ENCODE data around the gene GADD45GIP1.

The GADD45GIP1 gene

GRCh38 chr19:12983091-12983490 is 26.1 kb upstream of the GADD45GIP1 start:
- TF ChIP-seq TCF12 (IDR thresholded peaks at IDR 0.05; ENCODE audit: low read depth): no peak
- no peak for TF ChIP-seq REST (IDR thresholded peaks at IDR 0.05; ENCODE audit: low read depth)
- no peak for TF ChIP-seq TEAD4 (IDR thresholded peaks at IDR 0.05)
- TF ChIP-seq EP300 (IDR thresholded peaks at IDR 0.05; ENCODE audit: borderline replicate concordance): no peak
- no peak for TF ChIP-seq RAD21 (IDR thresholded peaks at IDR 0.05; ENCODE audit: low read depth)
- TF ChIP-seq NFIC (IDR thresholded peaks at IDR 0.05): no peak
- no peak for TF ChIP-seq CREB1 (IDR thresholded peaks at IDR 0.05; ENCODE audit: low read depth)
- no peak for TF ChIP-seq FOXM1 (IDR thresholded peaks at IDR 0.05; ENCODE audit: borderline replicate concordance, low read depth)
- no peak for TF ChIP-seq EGR1 (IDR thresholded peaks at IDR 0.05)

GRCh38 chr19:12982648-12983047 is 25.6 kb upstream of the GADD45GIP1 start:
- TF ChIP-seq TAF1 (IDR thresholded peaks at IDR 0.05; ENCODE audit: low read depth) (no peak), NFIC (IDR thresholded peaks at IDR 0.05) (no peak), ZBTB7A (IDR thresholded peaks at IDR 0.05; ENCODE audit: low read depth) (no peak), USF1 (IDR thresholded peaks at IDR 0.05) (no peak), CREB1 (IDR thresholded peaks at IDR 0.05; ENCODE audit: low read depth) (no peak)

GRCh38 chr19:12979974-12980373 is 23.0 kb upstream of the GADD45GIP1 start:
- TF ChIP-seq TEAD4 (IDR thresholded peaks at IDR 0.05) (no peak), EP300 (IDR thresholded peaks at IDR 0.05; ENCODE audit: borderline replicate concordance) (no peak), TAF1 (IDR thresholded peaks at IDR 0.05; ENCODE audit: low read depth) (no peak), YY1 (IDR thresholded peaks at IDR 0.05; ENCODE audit: low read depth) (no peak), EGR1 (IDR thresholded peaks at IDR 0.05) (no peak), NFIC (IDR thresholded peaks at IDR 0.05) (no peak), CREB1 (IDR thresholded peaks at IDR 0.05; ENCODE audit: low read depth) (no peak), ZBTB7A (IDR thresholded peaks at IDR 0.05; ENCODE audit: low read depth) (no peak), CEBPB (IDR thresholded peaks at IDR 0.05) (no peak), REST (IDR thresholded peaks at IDR 0.05; ENCODE audit: low read depth) (no peak), TCF12 (IDR thresholded peaks at IDR 0.05; ENCODE audit: low read depth) (no peak), MAX (IDR thresholded peaks at IDR 0.05) (no peak), USF1 (IDR thresholded peaks at IDR 0.05) (no peak), RAD21 (IDR thresholded peaks at IDR 0.05; ENCODE audit: low read depth) (no peak), FOXM1 (IDR thresholded peaks at IDR 0.05; ENCODE audit: borderline replicate concordance, low read depth) (no peak)

- TF ChIP-seq REST (IDR thresholded peaks at IDR 0.05; ENCODE audit: low read depth) (no peak), CREB1 (IDR thresholded peaks at IDR 0.05; ENCODE audit: low read depth) (no peak), FOXM1 (IDR thresholded peaks at IDR 0.05; ENCODE audit: borderline replicate concordance, low read depth) (no peak), TAF1 (IDR thresholded peaks at IDR 0.05; ENCODE audit: low read depth) (no peak), RAD21 (IDR thresholded peaks at IDR 0.05; ENCODE audit: low read depth) (no peak), EP300 (IDR thresholded peaks at IDR 0.05; ENCODE audit: borderline replicate concordance) (no peak), CEBPB (IDR thresholded peaks at IDR 0.05) (no peak), YY1 (IDR thresholded peaks at IDR 0.05; ENCODE audit: low read depth) (no peak), MAX (IDR thresholded peaks at IDR 0.05) (no peak), USF1 (IDR thresholded peaks at IDR 0.05) (no peak), TCF12 (IDR thresholded peaks at IDR 0.05; ENCODE audit: low read depth) (no peak), NFIC (IDR thresholded peaks at IDR 0.05) (no peak), EGR1 (IDR thresholded peaks at IDR 0.05) (no peak), TEAD4 (IDR thresholded peaks at IDR 0.05) (no peak), ZBTB7A (IDR thresholded peaks at IDR 0.05; ENCODE audit: low read depth) (no peak)
Measured at GRCh38 chr19:12975221-12975741, 18.3 kb upstream of the GADD45GIP1 start.
